ENCODE results near the gene DYNC2H1.
"Not testable (repeated sequence)": the region's sequence is repeated elsewhere in the genome, so short reads cannot be mapped to it uniquely, and the experiment has no call there.

The DYNC2H1 gene

GRCh38 chr11:103359216-103359615 is 250.0 kb downstream of the DYNC2H1 start:
- FAIRE-seq (no peak), DNase-seq (ENCODE audit: insufficient read length, low spot score) (no peak)
- no peak for TF ChIP-seq CTCF (IDR thresholded peaks at IDR 0.05; ENCODE audit: insufficient read depth, missing control alignments)

- FAIRE-seq (no peak), DNase-seq (ENCODE audit: insufficient read length, low spot score) (no peak)
- no peak for TF ChIP-seq CTCF (IDR thresholded peaks at IDR 0.05; ENCODE audit: insufficient read depth, missing control alignments)
These were observed 255.5 kb downstream of the DYNC2H1 start for GRCh38 chr11:103364687-103365086.

- FAIRE-seq: no peak
- no peak for TF ChIP-seq CTCF (IDR thresholded peaks at IDR 0.05; ENCODE audit: insufficient read depth, missing control alignments)
- DNase-seq (ENCODE audit: insufficient read length, low spot score): no peak
These were observed 258.4 kb downstream of the DYNC2H1 start for GRCh38 chr11:103367650-103368049.

- no peak for TF ChIP-seq CTCF (IDR thresholded peaks at IDR 0.05; ENCODE audit: insufficient read depth, missing control alignments)
- no peak for DNase-seq (ENCODE audit: insufficient read length, low spot score)
These were observed 258.9 kb downstream of the DYNC2H1 start for GRCh38 chr11:103368145-103368544.

GRCh38 chr11:103370076-103370475 is 260.9 kb downstream of the DYNC2H1 start:
- no peak for DNase-seq (ENCODE audit: insufficient read length, low spot score)
- FAIRE-seq: no peak
- TF ChIP-seq CTCF (IDR thresholded peaks at IDR 0.05; ENCODE audit: insufficient read depth, missing control alignments): no peak

More at GRCh38 chr11:103368145-103368544, 258.9 kb downstream of the DYNC2H1 start:
- FAIRE-seq: no peak

- DNase-seq (ENCODE audit: insufficient read length, low spot score) (no peak), FAIRE-seq (no peak)
- TF ChIP-seq CTCF (IDR thresholded peaks at IDR 0.05; ENCODE audit: insufficient read depth, missing control alignments): no peak
These were observed 263.7 kb downstream of the DYNC2H1 start for GRCh38 chr11:103372906-103373305.

- DNase-seq (ENCODE audit: insufficient read length, low spot score); FAIRE-seq: not testable (repeated sequence)
These were observed 265.0 kb downstream of the DYNC2H1 start for GRCh38 chr11:103374227-103374626.

GRCh38 chr11:103378931-103379330 is 269.7 kb downstream of the DYNC2H1 start:
- TF ChIP-seq CTCF (IDR thresholded peaks at IDR 0.05; ENCODE audit: insufficient read depth, missing control alignments): no peak
- DNase-seq (ENCODE audit: insufficient read length, low spot score) (no peak), FAIRE-seq (no peak)
